HG03103 (cell line): ENCODE results near the gene ZNF471.

Experiments
- ATAC-seq: cut with Tn5 transposase; IDR thresholded peaks from one replicate; pipeline ENCODE4 v1.9.1; 2021; ENCODE audit warnings: low read depth; ENCODE audit not compliant: unreplicated experiment

ZNF471 gene

GRCh38 chr19:56572589-56572988 is 64.9 kb downstream of the ZNF471 start:
- no peak for ATAC-seq

GRCh38 chr19:56573914-56574313 is 66.3 kb downstream of the ZNF471 start:
- ATAC-seq = no peak

- ATAC-seq = no peak
Observed at GRCh38 chr19:56577719-56578602, 70.3 kb downstream of the ZNF471 start.
